Femur (tissue), 1 donor: ENCODE measurements around the gene CD46.
"Not testable (repeated sequence)": the region's sequence is repeated elsewhere in the genome, so short reads cannot be mapped to it uniquely, and the experiment has no call there.

Source experiments
- DNase-seq: peaks from one replicate; pipeline ENCODE4 v3.0.0-alpha.2; 2017

Gene CD46

DNA sequence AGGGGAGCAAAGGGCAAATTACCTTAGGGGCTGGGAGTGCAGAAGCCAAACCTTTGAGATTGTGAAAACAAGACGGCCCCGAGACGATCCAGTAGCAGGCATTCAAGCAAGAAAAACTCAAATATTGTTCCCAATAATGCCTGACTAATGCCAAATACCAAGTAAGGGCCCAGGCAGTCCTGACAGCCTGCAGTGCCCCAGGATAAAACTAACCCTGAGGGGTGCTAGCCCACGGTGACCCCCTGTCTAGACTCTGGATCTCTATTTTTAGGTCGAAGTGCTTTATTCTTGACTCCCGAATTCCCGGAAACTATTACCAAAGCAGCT lies 428 bp upstream of the CD46 start:
- not testable (repeated sequence) for DNase-seq

- peak; percentile 38 for DNase-seq
Measured at GRCh38 chr1:207752456-207752998, 673 bp downstream of the CD46 start.

DNA sequence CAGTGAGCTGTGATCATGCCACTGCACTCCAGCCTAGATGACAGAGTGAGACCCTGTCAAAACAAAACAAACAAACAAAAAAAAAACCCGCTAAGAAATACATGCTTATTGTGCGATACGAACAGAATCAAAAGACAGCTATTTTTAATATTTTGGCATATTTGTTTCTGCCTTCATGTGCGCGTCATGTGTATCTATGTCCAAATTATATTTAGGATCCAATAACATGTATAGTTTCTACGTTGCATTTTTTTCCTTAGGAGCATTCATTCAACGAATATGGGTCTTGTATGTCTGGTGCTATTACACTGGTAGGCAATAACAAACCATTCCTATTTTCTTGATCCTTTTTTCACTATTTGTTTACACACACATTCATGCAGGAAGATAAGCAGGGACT lies 1.8 kb downstream of the CD46 start:
- no peak for DNase-seq

DNA sequence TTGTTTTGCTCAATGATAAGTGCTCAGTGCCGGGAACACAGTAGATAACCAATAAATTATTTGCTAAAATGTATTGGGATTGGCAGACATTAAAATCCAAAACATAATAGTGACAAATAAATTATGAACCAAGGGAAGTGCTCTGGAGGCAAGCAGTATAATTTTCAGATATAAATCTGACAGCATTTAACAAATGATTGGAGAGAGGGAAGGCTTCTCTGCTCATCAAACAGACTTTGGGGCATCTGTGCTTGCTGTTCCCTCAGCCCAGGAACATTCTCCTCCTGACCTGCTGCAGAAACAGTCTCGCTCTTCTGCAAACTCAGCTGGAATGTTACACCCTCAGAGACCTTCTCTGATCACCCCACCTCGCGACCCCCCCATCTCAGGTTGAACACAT lies 2.2 kb downstream of the CD46 start:
- no peak for DNase-seq

DNA sequence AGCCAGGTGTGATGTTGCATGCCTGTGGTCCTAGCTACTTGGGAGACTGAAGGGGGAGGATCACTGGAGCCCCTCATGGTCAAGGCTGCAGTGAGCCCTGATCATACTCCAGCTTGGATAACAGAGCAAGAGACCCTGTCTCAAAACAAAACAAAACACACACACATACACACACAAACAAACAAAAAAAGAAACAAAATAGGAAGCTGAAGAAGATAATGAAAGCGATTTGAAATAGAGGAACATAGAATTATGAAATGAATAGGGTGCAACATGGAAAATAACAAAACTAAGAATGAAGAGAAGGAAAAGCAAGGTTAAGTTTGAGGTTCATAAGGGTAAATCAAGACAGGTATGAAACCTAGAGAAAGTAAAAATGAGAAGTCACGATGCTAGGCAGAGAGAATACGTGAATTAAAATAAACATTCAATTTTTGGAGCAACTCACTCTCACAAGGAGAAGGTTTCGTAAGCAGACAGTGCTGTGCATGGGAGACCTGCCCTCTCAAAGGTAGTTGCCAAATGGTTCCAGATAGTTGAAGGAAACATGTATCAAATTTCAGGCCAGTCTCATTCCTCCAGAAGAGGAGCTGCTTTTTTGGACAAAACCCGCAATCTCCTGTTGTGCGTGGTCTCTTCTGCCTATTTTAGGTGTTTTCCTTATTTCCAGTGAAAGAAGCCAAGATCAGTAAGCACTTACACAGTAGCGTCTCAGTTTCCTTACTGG lies 3.3 kb downstream of the CD46 start:
- no peak for DNase-seq

DNA sequence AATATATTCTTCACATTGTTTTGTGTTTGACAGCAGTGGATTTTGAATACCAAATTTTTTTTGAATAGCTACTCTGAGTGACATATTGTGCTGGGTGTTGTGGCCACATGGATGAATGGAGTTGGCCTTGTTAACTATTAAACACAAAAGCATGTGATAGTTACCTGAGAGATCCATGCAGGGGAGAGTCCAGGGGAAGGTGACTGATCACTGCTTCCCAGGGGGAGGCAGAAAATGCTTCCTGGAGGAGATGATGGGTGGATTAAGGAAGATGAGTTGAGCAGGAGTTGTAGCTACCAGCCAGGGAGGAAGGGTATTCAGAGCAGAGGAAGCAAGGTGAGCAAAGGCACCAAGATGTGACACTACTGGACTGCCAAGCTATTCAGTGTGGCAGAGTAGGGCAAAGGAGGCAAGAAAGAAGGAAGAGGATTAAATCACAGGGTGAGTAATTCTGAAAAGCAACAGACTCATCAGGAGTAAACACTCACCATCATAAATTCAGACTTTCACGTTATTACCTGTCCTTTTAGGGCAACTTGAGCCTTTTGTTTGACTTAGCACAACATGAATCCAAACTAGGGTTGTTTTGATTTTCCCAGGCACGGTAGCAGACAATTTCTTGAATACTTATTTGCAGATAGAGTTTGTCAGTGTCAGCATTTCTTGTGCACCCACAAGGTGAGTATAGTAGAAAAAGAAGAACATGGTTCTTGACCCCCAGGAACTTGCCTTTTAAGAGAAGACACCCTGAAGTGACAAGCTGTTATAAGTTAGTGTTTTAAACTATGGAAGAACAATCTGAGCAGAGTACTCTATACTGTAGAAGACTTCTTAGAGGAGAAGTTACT lies 4.2 kb downstream of the CD46 start:
- no peak for DNase-seq

- DNase-seq: no peak
Measured at GRCh38 chr1:207762622-207763021, 10.8 kb downstream of the CD46 start.

DNA sequence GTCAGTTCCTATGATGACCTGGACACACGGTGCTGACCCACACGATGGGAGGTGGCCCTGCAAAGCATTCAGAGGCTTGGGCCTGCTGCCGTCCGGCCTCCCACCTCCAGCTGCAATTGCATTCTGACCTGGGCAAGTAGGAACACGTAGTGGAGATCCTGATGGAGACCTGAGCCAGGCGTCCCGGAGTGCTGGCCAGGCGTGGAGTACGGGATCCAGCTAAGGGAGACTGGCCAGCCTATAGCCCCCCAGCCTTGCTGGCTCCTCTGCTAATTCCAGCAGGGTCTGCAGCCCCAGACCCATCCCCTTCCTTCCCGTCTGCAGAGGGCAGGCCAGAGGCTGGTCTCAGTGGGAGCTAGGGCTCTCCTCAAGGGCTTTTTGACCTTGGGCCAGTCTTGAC lies 11.2 kb downstream of the CD46 start:
- DNase-seq: no peak

GRCh38 chr1:207763972-207764371 lies 12.1 kb downstream of the CD46 start:
- no peak for DNase-seq

DNA sequence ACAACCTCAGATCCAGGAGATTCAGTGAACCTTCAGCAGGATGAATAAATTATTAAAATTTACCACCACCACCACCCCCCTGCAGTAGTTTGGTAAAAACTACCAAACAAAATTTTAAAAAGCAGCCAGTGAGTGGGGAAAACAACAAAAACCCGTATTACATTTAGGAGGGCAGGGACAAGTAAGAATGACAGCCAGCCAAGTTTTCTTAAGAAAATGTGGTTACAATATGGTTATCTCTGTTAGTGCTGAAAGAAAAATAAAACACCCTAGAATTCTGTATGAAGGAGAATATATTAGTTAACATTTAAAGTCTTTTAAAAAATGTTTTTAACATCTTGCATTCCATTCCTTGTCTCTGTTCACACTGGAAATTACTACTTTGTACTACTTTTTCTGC lies 14.7 kb downstream of the CD46 start:
- DNase-seq: no peak

- DNase-seq: not testable (repeated sequence)
Measured at GRCh38 chr1:207770514-207770913, 18.7 kb downstream of the CD46 start.

- not testable (repeated sequence) for DNase-seq
Measured at GRCh38 chr1:207776045-207776444, 24.2 kb downstream of the CD46 start.

DNA sequence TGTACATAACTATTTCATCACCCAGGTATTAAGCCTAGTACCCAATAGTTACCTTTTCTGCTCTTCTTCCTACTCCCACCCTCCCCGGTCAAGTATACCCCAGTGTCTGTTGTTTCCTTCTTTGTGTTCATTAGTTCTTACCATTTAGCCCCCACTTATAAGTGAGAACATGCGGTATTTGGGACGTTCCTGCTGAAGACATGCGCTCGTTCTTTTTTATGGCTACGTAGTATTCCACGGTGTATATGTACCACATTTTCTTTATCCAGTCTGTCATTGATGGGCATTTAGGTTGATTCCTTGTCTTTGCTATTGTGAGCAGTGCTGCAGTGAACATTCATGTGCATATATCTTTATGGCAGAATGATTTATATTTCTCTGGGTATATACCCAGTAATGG lies 25.6 kb downstream of the CD46 start:
- DNase-seq: not testable (repeated sequence)

DNA sequence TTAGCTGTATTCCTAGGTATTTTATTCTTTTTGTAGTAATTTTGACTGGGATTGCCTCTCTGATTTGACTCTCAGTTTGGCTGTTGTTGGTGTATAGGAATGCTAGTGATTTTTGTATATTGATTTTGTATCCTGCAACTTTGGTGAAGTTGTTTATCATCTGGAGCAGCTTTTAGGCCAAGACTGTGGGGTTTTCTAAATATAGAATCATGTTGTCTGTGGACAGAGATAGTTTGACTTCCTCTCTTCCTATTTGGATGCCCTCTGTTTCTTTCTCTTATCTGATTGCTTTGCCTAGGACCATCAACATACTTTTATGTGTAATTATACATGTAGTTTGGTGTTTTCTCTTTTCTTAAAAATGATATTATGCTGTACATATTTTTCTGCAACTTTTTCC lies 27.2 kb downstream of the CD46 start:
- no peak for DNase-seq

- no peak for DNase-seq
Measured at GRCh38 chr1:207781312-207781711, 29.5 kb downstream of the CD46 start.

DNA sequence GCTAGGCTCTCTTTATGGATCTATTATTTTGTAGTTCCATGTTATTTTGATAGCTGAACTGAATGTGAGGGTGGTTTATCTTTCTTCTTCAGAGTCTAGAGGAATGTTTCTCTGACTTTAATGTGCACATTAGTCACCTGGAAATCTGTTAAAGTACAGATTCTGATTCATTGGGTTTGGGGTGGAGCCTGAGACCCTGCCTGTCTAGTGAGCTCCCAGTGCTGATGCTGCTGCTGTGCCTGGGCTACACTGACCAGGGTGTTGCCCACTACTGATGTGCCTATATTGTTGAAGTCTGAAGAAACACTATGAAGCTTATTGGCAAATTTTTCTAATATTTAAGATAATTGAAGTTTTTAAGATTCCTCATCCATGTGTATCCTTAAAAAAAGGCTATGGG lies 35.9 kb downstream of the CD46 start:
- no peak for DNase-seq

- DNase-seq: no peak
Measured at GRCh38 chr1:207789386-207789785, 37.5 kb downstream of the CD46 start.

- DNase-seq: no peak
Measured at GRCh38 chr1:207789792-207790787, 38.2 kb downstream of the CD46 start.

DNA sequence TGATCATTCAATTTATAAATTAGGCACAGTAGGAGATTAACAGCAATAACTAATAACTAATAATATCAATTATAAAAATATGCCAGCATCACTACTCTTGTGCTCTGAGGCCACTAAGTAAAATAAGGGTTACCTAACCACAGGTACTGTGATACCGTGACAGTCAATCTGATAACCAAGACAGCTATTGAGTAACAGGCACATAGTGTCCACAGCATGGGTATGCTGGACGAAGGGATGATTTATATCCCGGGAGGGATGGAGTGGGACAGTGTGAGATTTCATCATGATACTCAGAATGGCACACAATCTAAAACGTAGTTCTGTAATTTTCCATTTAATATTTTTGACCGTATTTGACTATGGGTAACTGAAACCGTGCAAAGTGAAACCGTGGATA lies 39.4 kb downstream of the CD46 start:
- DNase-seq: no peak

DNA sequence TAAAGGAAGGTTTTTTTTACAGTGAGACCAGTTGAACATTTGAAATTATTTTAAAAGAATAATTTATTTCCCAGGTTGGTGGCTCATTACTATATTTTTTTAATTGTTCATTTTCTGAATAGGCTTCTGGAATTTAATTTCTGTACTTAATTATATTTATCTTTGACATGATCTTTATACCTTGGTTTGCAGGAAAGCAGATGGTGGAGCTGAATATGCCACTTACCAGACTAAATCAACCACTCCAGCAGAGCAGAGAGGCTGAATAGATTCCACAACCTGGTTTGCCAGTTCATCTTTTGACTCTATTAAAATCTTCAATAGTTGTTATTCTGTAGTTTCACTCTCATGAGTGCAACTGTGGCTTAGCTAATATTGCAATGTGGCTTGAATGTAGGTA lies 41.5 kb downstream of the CD46 start:
- no peak for DNase-seq

DNA sequence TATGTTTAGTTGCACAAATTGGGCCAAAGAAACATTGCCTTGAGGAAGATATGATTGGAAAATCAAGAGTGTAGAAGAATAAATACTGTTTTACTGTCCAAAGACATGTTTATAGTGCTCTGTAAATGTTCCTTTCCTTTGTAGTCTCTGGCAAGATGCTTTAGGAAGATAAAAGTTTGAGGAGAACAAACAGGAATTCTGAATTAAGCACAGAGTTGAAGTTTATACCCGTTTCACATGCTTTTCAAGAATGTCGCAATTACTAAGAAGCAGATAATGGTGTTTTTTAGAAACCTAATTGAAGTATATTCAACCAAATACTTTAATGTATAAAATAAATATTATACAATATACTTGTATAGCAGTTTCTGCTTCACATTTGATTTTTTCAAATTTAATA lies 43.0 kb downstream of the CD46 start:
- DNase-seq: no peak

GRCh38 chr1:207797229-207797973 lies 45.5 kb downstream of the CD46 start:
- peak; percentile 76 for DNase-seq
